Measurements from ENCODE around the gene SYPL1.

DNA sequence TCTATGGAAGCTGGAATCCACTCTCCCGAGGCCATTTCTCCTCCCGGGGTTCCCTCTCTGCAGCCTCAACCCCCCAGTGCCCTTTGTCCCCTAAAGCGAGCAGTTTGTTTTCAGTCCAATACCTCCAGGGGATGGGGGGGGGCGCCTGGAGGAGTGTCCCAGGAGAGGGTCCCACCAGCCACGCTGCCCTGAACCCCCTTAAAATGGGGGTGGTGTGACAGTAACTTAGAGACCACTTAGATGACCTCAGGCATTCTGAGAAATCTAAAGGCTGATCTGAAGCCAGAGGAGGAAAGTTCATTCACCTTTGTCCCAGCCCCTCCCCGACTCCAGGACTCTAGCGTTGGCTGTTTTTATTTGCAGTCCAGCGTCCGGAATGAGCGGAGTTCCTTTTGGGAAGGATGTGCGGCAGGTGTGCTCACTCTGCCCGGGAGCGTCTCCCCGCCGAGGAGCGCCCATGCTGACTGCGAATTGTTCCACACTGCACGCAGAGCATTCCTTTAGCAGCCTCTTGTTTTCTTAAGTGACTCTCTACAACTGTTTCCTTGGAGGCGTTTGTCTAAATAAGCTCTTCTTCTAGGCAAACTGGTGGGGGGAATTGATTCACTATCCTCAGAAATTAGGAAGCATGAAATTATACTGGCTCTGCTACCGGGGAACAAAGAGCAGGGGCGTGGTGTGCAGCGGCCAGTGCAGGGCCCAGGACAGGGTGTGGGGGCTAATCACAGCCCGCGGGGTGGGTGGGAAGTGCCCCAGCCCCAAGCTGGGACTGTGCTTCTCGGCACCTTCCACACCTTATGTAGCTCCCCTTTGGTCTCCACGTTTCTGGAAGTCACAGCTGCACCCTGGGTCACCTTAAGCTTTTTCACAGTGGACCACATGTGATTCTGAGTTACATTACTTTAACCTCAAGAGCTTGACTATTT, 46.3 kb downstream of the SYPL1 start:
- no peak for TF ChIP-seq POLR2A (IDR thresholded peaks at IDR 0.05; ENCODE audit: extremely low read depth, insufficient read length)
- TF ChIP-seq, protein P1, sequence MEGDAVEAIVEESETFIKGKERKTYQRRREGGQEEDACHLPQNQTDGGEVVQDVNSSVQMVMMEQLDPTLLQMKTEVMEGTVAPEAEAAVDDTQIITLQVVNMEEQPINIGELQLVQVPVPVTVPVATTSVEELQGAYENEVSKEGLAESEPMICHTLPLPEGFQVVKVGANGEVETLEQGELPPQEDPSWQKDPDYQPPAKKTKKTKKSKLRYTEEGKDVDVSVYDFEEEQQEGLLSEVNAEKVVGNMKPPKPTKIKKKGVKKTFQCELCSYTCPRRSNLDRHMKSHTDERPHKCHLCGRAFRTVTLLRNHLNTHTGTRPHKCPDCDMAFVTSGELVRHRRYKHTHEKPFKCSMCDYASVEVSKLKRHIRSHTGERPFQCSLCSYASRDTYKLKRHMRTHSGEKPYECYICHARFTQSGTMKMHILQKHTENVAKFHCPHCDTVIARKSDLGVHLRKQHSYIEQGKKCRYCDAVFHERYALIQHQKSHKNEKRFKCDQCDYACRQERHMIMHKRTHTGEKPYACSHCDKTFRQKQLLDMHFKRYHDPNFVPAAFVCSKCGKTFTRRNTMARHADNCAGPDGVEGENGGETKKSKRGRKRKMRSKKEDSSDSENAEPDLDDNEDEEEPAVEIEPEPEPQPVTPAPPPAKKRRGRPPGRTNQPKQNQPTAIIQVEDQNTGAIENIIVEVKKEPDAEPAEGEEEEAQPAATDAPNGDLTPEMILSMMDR (IDR thresholded peaks at IDR 0.05; ENCODE audit: low read depth, low read length) = no peak
- TF ChIP-seq, protein P2, sequence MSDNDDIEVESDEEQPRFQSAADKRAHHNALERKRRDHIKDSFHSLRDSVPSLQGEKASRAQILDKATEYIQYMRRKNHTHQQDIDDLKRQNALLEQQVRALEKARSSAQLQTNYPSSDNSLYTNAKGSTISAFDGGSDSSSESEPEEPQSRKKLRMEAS (IDR thresholded peaks at IDR 0.05; ENCODE audit: low read depth, low read length) = no peak
